Left ventricle myocardium inferior (tissue), 1 donor: Measurements from ENCODE around the gene BMP6. TPM values are rescaled to one million over a fixed set of nuclear protein-coding genes. Genes with fewer than 3 reads are reported as not detected.
"Not testable (repeated sequence)": the region's sequence is repeated elsewhere in the genome, so short reads cannot be mapped to it uniquely, and the experiment has no call there.

Experiments
- DNase-seq: peaks from one replicate; pipeline ENCODE4 v3.0.0-alpha.2; 2020
- H3K27ac ChIP-seq: fragments of 200-600 bp; replicated peaks from 2 replicates; pipeline ENCODE4 v1.8.0; 2021
- H3K27me3 ChIP-seq: fragments of 200-600 bp; 2 replicates; pipeline ENCODE4 v1.8.0; 2021; ENCODE audit warnings: low read depth
- H3K36me3 ChIP-seq: fragments of 200-600 bp; 2 replicates; pipeline ENCODE4 v1.8.0; 2021
- H3K4me1 ChIP-seq: fragments of 200-600 bp; 2 replicates; pipeline ENCODE4 v1.8.0; 2021
- H3K4me3 ChIP-seq: fragments of 200-600 bp; 2 replicates; pipeline ENCODE4 v1.8.0; 2021; ENCODE audit warnings: mild to moderate bottlenecking, moderate library complexity
- H3K9me3 ChIP-seq: fragments of 200-600 bp; replicated peaks from 2 replicates; pipeline ENCODE4 v1.8.0; 2021
- intact Hi-C: fragments of 100-400 bp; cut with micrococcal nuclease; formaldehyde crosslinking; loops from one replicate; pipeline ENCODE4 v1.11.0; 2022
- total RNA-seq: library from RNA; stranded (reverse); fragmentation: NEBNext Ultra II Directional; extraction: Animal tissue kit (Norgen Biotek cat#: 25700); gene quantifications from one replicate; pipeline ENCODE4 v1.2.1, GENCODE V29; 2021
- TF ChIP-seq, protein P1 (sequence below): fragments of 200-600 bp; IDR thresholded peaks from 2 replicates; pipeline ENCODE4 v1.8.0; 2021; ENCODE audit warnings: antibody characterized with exemption, mild to moderate bottlenecking, borderline replicate concordance
- donor health status: DM: no; HTN: yes; CAD: no; lungs with severe emphysema.

Gene BMP6
- total RNA-seq, 1 donor from 2014 or later, result 5.2 TPM

- Histone ChIP-seq H3K4me3 (no peak overlapping the region), H3K36me3 (no peaks in the 10 kb centered on the region), H3K9me3 (no peaks in the 10 kb centered on the region), H3K4me1 (peaks cover 7% of the 10 kb centered on the region), H3K27me3 (no peaks in the 10 kb centered on the region), H3K27ac (no peak overlapping the region)
- intact Hi-C loops, result no loop called here
- DNase-seq, result no peak
- TF ChIP-seq, protein P1, sequence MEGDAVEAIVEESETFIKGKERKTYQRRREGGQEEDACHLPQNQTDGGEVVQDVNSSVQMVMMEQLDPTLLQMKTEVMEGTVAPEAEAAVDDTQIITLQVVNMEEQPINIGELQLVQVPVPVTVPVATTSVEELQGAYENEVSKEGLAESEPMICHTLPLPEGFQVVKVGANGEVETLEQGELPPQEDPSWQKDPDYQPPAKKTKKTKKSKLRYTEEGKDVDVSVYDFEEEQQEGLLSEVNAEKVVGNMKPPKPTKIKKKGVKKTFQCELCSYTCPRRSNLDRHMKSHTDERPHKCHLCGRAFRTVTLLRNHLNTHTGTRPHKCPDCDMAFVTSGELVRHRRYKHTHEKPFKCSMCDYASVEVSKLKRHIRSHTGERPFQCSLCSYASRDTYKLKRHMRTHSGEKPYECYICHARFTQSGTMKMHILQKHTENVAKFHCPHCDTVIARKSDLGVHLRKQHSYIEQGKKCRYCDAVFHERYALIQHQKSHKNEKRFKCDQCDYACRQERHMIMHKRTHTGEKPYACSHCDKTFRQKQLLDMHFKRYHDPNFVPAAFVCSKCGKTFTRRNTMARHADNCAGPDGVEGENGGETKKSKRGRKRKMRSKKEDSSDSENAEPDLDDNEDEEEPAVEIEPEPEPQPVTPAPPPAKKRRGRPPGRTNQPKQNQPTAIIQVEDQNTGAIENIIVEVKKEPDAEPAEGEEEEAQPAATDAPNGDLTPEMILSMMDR, result no peak
Observed at GRCh38 chr6:7813704-7814103, 87.8 kb downstream of the BMP6 start.

DNA sequence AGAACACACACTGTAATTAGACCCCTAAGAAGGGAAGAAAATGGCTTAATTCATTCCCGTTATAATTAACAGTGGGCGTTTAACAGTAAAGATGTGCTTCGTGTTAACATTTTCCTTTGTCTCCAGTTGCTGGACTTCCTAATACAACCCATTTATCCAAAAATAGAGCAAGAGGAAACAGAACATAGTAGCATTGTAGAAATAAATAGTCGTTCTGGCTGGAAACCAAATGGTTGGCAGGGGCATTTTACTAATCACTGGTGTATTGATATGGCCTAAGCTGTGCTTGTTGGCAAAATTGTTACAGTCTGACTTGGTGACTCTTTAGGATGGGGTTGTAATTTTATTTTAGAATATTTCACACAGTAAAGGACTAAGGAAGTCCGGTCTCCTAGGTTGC, 89.8 kb downstream of the BMP6 start:
- no peak for DNase-seq
- peaks cover 7% of the 10 kb centered on the region for H3K4me1 ChIP-seq
- intact Hi-C loops, result no loop called here
- H3K36me3 ChIP-seq, result no peaks in the 10 kb centered on the region
- H3K27me3 ChIP-seq, result no peaks in the 10 kb centered on the region
- no peak overlapping the region for H3K4me3 ChIP-seq
- H3K9me3 ChIP-seq, result no peaks in the 10 kb centered on the region
- no peak overlapping the region for H3K27ac ChIP-seq
- TF ChIP-seq, protein P1, result no peak

DNA sequence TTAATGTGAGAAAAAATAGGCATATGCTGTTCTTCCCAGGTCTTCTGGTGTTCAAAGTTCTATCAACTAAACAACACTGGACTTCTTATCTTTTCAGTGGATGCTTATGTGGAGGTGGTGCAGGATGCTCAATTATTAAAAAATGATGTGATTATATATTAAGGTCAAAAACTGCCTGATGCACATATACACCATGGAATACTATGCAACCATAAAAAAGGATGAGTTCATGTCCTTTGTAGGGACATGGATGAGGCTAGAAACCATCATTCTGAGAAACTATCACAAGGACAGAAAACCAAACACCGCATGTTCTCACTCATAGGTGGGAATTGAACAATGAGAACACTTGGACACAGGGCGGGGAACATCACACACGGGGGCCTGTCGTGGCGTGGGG, 91.3 kb downstream of the BMP6 start:
- DNase-seq, H3K9me3 ChIP-seq, H3K27me3 ChIP-seq, H3K36me3 ChIP-seq, H3K4me1 ChIP-seq, intact Hi-C loops, H3K4me3 ChIP-seq, H3K27ac ChIP-seq: not testable (repeated sequence)

DNA sequence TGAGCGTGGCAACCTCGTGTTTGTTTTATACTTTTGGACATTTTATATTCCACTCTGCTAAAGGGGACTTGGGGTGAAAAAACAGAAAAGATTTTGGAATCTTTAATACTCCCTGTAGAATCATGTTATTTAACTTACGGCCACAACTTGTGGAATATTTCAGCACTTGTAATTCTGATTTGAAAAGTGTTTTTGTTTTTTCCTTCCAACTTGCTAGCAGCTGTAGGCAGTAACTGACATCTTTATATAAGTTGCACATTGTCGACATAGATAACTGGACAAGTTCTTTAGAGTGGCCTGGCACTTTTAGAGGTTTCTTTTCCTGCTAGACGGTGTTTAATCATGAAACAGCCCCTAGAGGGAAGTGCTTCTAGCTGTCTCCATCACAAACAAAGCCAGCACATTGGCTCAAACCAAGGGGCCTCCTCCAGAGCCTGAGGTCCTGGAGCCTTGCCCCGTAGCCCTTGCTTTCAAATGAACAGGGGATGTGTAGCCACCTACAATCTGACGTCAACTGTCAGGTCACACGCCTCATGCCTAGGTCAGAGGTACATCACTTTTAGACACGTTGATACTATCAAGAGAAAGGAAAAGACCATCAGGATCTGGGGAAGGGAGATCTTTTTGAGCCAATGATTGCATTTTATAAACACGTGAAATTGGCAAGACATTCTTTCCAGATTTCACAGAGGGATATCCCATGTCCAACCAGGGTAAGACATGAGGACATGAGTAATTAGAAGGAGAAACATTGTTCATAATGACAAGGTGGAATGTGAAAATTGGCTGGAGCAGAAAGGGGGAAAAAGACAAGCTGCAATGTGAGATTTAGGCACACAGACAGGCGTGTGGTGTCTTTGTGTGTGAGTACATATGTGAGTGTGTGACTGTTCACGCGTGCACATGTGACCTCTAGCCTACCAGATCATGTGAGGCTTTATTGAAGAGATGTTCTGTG, 92.6 kb downstream of the BMP6 start:
- TF ChIP-seq, protein P1, result no peak
- Histone ChIP-seq H3K4me3 (no peak overlapping the region), H3K27ac (peak overlapping the region; percentile 52), H3K36me3 (no peaks in the 10 kb centered on the region), H3K4me1 (peaks cover 7% of the 10 kb centered on the region), H3K27me3 (peaks cover 6% of the 10 kb centered on the region), H3K9me3 (no peaks in the 10 kb centered on the region)
- intact Hi-C loops, result no loop called here
- peak; percentile 29 for DNase-seq

GRCh38 chr6:7819431-7820015, 93.6 kb downstream of the BMP6 start:
- H3K27ac ChIP-seq, result peak overlapping the region; percentile 52
- no peaks in the 10 kb centered on the region for H3K9me3 ChIP-seq
- H3K36me3 ChIP-seq, result no peaks in the 10 kb centered on the region
- no peak overlapping the region for H3K4me3 ChIP-seq
- TF ChIP-seq, protein P1, result no peak
- intact Hi-C loops, result no loop called here
- peaks cover 6% of the 10 kb centered on the region for H3K27me3 ChIP-seq
- peaks cover 7% of the 10 kb centered on the region for H3K4me1 ChIP-seq
- DNase-seq, result no peak

DNA sequence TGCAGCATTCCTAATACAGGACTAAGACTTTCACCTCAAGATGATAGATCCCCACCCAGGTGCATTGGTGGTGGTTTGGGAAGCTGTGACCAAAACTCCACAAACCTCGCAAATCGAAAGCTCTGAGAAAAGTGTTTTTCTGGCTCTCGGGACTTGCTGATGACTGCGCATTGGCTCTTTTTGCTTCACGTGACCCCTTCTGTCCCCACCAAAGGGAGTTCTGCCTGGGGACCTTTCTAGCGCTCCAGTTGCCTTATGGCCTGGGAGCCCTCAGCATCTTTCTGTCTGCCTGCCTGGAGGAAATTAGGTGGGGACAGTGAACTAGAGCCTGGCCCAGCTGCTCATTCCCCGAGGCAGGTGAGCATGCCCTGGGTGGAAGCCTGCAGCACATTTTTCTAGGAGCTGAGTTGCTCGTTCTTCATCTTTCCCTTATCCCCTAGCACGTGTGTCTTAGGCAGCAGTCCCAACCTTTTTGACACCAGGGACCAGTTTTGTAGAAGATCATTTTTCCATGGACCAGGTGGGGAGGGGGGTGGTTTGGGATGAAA, 94.5 kb downstream of the BMP6 start:
- H3K4me1 ChIP-seq, result peaks cover 7% of the 10 kb centered on the region
- H3K9me3 ChIP-seq, result no peaks in the 10 kb centered on the region
- no peak for DNase-seq
- H3K27ac ChIP-seq, result no peak overlapping the region
- H3K27me3 ChIP-seq, result peaks cover 6% of the 10 kb centered on the region
- H3K4me3 ChIP-seq, result no peak overlapping the region
- TF ChIP-seq, protein P1, result no peak
- intact Hi-C loops, result no loop called here
- H3K36me3 ChIP-seq, result no peaks in the 10 kb centered on the region
